MCF 10A (cell line): ENCODE data around the gene NDC80. TPM values are rescaled to one million over a fixed set of nuclear protein-coding genes. Genes with fewer than 3 reads are reported as not detected.
A peak's percentile ranks its signal among the peaks of the same experiment; 100 is the strongest.

Experiments used
- BruUV-seq: library from RNA; stranded (reverse); fragments of 400-500 nt; replicated peaks from 2 replicates; lab custom pipeline; 2021; lab: Mats Ljungman, UMichigan
- CTCF ChIA-PET: fragments of 300-600 bp; sonication (Branson Sonifier 250); formaldehyde crosslinking; extraction: SDS; loops from one replicate; lab custom pipeline; 2021; ENCODE audit warnings: antibody characterized with exemption, inconsistent platforms; lab: Yijun Ruan, JAX
- POLR2A ChIA-PET: fragments of 300-600, 350-650 bp; sonication (Branson Sonifier 250); formaldehyde crosslinking; extraction: SDS; loops from one replicate; lab custom pipeline; 2020; ENCODE audit warnings: antibody characterized with exemption, inconsistent platforms; lab: Yijun Ruan, JAX
- DNase-seq: peaks from one replicate; pipeline ENCODE4 v3.0.0-alpha.2; 2018; ENCODE audit not compliant: unreplicated experiment
- H3K27ac Mint-ChIP-seq: one replicate; pipeline ENCODE4 v1.8.0; 2022; ENCODE audit warnings: mild to moderate bottlenecking, low read depth, mixed read lengths; ENCODE audit not compliant: unreplicated experiment
- H3K27me3 Mint-ChIP-seq: one replicate; pipeline ENCODE4 v1.8.0; 2022; ENCODE audit warnings: mixed read lengths; ENCODE audit not compliant: insufficient read depth, unreplicated experiment
- H3K36me3 Mint-ChIP-seq: one replicate; pipeline ENCODE4 v1.8.0; 2022; ENCODE audit warnings: mild to moderate bottlenecking, moderate library complexity, mixed read lengths; ENCODE audit not compliant: insufficient read depth, unreplicated experiment
- H3K4me1 Mint-ChIP-seq: one replicate; pipeline ENCODE4 v1.8.0; 2022; ENCODE audit warnings: mixed read lengths; ENCODE audit not compliant: insufficient read depth, unreplicated experiment
- H3K4me3 Mint-ChIP-seq: one replicate; pipeline ENCODE4 v1.8.0; 2022; ENCODE audit warnings: mild to moderate bottlenecking, moderate library complexity, mixed read lengths; ENCODE audit not compliant: unreplicated experiment
- H3K9me3 Mint-ChIP-seq: one replicate; pipeline ENCODE4 v1.8.0; 2022; ENCODE audit warnings: mixed read lengths; ENCODE audit not compliant: unreplicated experiment
- intact Hi-C: fragments of 100-400 bp; cut with micrococcal nuclease; formaldehyde crosslinking; loops from 2 replicates; pipeline ENCODE4 v1.14.1; 2022
- total RNA-seq: library from RNA; stranded (reverse); gene quantifications from 2 replicates; pipeline ENCODE4 v1.2.3, GENCODE V29; 2022
- TF ChIP-seq, protein P1 (sequence below): fragments of 200-600 bp; IDR thresholded peaks from one replicate; pipeline ENCODE4 v1.8.0; 2022; ENCODE audit warnings: antibody characterized with exemption, mild to moderate bottlenecking; ENCODE audit not compliant: unreplicated experiment

NDC80 gene
- total RNA-seq, 1 experiment from 2014 or later: 29.6 TPM

DNA sequence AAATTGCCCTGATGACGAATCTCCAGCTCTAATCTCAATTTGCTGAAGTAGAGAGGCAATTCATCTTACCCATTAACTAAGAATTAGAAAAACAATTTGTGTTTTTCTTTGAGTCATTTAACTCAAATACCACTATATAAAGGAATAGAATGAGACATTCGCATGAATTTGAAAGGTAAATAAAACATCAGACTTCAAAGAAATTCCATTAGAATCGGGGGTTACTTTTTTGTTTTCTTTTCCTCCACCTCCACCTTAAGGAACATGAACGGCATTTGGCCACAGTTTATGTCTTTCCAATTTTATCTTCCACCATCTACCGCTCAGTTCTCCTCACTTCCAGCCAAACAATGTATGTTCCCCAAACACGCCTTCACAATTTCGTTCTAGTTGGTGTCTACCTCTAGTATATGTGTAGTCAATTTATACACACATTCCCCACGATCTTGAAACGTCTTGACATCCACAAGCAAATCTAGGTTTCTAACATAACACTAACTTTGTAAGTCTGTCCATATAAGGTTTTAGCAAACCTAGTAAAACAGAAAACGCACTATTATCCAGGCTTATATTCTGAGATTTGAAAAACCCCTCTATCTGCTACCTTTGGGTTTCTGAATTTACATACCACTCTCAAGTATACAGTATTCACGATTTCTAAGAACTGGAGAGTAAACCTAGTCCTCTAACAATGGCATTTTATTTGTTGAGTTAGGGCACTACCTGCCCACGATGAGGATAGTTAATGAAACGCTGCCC is 83.0 kb downstream of the NDC80 start:
- Mint-ChIP-seq H3K9me3 (no peaks in the 10 kb centered on the region), H3K4me3 (peak overlapping the region; percentile 86), H3K36me3 (peaks cover 2% of the 10 kb centered on the region), H3K4me1 (peaks cover 20% of the 10 kb centered on the region), H3K27me3 (no peaks in the 10 kb centered on the region), H3K27ac (peak overlapping the region; percentile 91)
- ChIA-PET CTCF (no interaction called here), POLR2A (interaction anchor here (0.6 to 5.5 kb wide), 13 partner anchors 12 to 105 kb away, joined by 3 to 192 read pairs (median 5); partner anchors contain the start of genes METTL4 and NDC80)
- intact Hi-C loops: no loop called here
- DNase-seq: no peak
- TF ChIP-seq, protein P1, sequence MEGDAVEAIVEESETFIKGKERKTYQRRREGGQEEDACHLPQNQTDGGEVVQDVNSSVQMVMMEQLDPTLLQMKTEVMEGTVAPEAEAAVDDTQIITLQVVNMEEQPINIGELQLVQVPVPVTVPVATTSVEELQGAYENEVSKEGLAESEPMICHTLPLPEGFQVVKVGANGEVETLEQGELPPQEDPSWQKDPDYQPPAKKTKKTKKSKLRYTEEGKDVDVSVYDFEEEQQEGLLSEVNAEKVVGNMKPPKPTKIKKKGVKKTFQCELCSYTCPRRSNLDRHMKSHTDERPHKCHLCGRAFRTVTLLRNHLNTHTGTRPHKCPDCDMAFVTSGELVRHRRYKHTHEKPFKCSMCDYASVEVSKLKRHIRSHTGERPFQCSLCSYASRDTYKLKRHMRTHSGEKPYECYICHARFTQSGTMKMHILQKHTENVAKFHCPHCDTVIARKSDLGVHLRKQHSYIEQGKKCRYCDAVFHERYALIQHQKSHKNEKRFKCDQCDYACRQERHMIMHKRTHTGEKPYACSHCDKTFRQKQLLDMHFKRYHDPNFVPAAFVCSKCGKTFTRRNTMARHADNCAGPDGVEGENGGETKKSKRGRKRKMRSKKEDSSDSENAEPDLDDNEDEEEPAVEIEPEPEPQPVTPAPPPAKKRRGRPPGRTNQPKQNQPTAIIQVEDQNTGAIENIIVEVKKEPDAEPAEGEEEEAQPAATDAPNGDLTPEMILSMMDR: no peak
- TSS peak; percentile 64 for BruUV-seq

DNA sequence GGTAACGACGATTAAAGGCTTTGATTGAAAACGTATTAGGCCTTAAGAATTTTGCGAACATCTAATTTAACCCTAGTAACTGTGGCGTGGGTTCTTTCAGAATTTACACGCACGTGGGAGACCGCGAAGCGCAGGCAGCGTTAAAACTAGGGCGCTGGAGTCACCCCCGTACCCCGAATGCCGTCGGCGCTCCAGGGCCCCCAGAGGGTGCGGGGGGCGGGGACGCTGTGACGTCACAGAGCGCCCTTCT is 83.5 kb downstream of the NDC80 start:
- Mint-ChIP-seq H3K27me3 (no peaks in the 10 kb centered on the region), H3K4me3 (peak overlapping the region; percentile 86), H3K4me1 (peaks cover 21% of the 10 kb centered on the region), H3K27ac (peak overlapping the region; percentile 91), H3K36me3 (peaks cover 7% of the 10 kb centered on the region), H3K9me3 (no peaks in the 10 kb centered on the region)
- POLR2A ChIA-PET: interaction anchor here (0.6 to 5.5 kb wide), 15 partner anchors 12 to 607 kb away, joined by 3 to 192 read pairs (median 8); partner anchors contain the start of genes METTL4, MYL12B and NDC80
- no peak for DNase-seq
- BruUV-seq: no TSS peak
- CTCF ChIA-PET: interaction anchor here (0.6 kb wide), 1 partner anchor 78 kb away, joined by 3 read pairs; no protein-coding TSS in a partner anchor
- TF ChIP-seq, protein P1: no peak
- intact Hi-C loops: loop anchor here (1.0 to 5.0 kb wide), 2 partner anchors 48 to 85 kb away; no protein-coding TSS in a partner anchor

DNA sequence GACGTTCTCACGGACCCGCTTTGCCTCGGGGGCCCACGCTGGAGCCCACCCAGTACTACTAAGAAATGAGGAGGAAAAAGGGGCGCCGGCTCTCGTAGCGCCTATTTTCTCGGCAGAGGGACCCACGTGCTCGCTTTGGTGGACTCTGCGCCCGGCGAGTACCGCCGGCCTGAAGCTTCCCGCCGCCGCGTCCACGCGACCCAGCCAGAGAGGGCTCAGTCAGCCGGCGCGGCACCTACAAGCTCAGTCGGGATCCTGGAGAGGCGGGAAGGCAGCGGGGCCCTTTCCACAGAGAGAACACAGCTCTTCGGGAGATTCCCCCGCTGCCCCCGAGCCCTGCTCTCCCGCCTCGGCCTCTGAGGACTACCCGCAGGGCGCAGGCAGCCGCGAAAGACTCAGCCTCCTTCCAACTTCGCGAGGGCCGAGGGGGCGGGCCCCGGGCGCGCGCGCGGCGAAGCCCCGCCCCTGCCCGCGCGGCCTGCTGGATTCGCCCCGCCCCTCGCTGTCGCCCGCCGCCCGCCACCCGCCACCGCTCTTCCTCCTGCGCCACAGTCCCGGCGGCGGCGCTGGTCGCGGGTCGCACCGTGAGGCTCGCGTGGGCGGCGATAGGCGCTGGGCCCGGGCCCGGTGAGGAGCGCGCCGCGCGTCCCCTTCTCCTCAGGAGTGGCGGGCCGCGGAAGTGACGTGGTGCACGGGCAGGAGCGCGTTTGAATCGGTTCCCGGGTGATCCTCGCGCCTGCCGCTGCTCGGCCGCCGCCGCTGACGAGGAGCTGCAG is 84.0 kb downstream of the NDC80 start, which contains the start of gene SMCHD1:
Gene SMCHD1 (plus strand): TSS at position 549 of the 776 bp plus-strand sequence. CDS start 350 bp downstream, outside the sequence.
- Mint-ChIP-seq H3K27ac (peak within 1 kb of the TSS; percentile 91), H3K36me3 (peaks cover 7% of the 10 kb centered on the region), H3K4me1 (peaks cover 21% of the 10 kb centered on the region), H3K27me3 (no peaks in the 10 kb centered on the region), H3K9me3 (no peaks in the 10 kb centered on the region), H3K4me3 (peak within 1 kb of the TSS; percentile 86)
- DNase-seq: peak; percentile 76
- intact Hi-C loops: loop anchor here (1.0 to 5.0 kb wide), 2 partner anchors 48 to 85 kb away; no protein-coding TSS in a partner anchor
- ChIA-PET CTCF (interaction anchor here (0.6 to 1.7 kb wide), 4 partner anchors 20 to 107 kb away, joined by 3 to 6 read pairs (median 4); no protein-coding TSS in a partner anchor), POLR2A (interaction anchor here (0.6 to 5.5 kb wide), 27 partner anchors 9 to 941 kb away, joined by 3 to 192 read pairs (median 6); partner anchors contain the start of genes METTL4, MYL12B and NDC80)
- BruUV-seq: no TSS peak
- TF ChIP-seq, protein P1: no peak
